Measurements from ENCODE around the gene PLOD2. TPM values are rescaled to one million over a fixed set of nuclear protein-coding genes. Genes with fewer than 3 reads are reported as not detected.

Gene PLOD2
- total RNA-seq, 1 donor from 2014 or later: 28.0 TPM

- peak overlapping the region; percentile 89 for H3K27ac Mint-ChIP-seq (ENCODE audit: unreplicated experiment)
- TF ChIP-seq, protein P1, sequence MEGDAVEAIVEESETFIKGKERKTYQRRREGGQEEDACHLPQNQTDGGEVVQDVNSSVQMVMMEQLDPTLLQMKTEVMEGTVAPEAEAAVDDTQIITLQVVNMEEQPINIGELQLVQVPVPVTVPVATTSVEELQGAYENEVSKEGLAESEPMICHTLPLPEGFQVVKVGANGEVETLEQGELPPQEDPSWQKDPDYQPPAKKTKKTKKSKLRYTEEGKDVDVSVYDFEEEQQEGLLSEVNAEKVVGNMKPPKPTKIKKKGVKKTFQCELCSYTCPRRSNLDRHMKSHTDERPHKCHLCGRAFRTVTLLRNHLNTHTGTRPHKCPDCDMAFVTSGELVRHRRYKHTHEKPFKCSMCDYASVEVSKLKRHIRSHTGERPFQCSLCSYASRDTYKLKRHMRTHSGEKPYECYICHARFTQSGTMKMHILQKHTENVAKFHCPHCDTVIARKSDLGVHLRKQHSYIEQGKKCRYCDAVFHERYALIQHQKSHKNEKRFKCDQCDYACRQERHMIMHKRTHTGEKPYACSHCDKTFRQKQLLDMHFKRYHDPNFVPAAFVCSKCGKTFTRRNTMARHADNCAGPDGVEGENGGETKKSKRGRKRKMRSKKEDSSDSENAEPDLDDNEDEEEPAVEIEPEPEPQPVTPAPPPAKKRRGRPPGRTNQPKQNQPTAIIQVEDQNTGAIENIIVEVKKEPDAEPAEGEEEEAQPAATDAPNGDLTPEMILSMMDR (IDR thresholded peaks at IDR 0.05; ENCODE audit: unreplicated experiment): no peak
- H3K36me3 Mint-ChIP-seq (ENCODE audit: low read depth, unreplicated experiment): no peaks in the 10 kb centered on the region
- peak overlapping the region; percentile 97 for H3K4me3 Mint-ChIP-seq (ENCODE audit: unreplicated experiment)
- no peaks in the 10 kb centered on the region for H3K27me3 Mint-ChIP-seq (ENCODE audit: unreplicated experiment)
- H3K9me3 Mint-ChIP-seq (ENCODE audit: unreplicated experiment): no peaks in the 10 kb centered on the region
- peak; percentile 60 for DNase-seq (ENCODE audit: low spot score)
- H3K4me1 Mint-ChIP-seq (ENCODE audit: unreplicated experiment): peaks cover 48% of the 10 kb centered on the region
Measured at GRCh38 chr3:146160321-146160963, 542 bp downstream of the PLOD2 start.

DNA sequence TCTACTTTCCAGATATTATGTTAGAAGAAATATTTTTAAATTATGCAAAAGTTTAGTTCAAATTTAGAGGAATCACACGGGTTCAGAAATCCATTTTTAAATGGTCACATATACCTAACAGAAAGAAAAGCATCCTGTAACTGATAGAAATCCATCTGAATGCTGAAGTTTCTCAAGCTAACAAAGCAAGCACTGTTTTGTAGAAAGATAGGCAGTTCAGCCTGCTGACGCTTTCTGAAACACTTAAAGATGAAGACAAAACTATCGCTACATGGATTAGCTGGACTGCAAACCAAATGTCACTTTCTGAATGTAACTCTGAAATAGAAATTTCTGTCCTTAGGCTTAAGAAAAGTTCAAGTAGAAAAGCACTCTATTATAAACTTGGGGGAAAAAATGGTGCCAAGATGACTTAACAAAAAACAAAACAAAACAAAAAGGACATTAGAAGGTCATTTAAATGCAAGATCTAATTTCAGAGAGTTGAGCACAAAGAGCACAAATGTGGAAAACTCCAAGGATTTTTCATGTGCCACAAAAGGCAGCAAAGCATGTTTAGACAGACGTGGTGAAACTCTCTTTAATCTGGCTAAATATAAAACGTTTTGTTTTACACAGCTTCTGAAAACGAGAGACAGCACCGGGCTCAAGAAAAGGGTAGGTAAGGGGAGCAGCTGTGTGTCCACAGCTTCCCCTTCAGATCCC, 1.2 kb downstream of the PLOD2 start:
- Mint-ChIP-seq H3K36me3 (ENCODE audit: low read depth, unreplicated experiment) (no peaks in the 10 kb centered on the region), H3K9me3 (ENCODE audit: unreplicated experiment) (no peaks in the 10 kb centered on the region), H3K27me3 (ENCODE audit: unreplicated experiment) (no peaks in the 10 kb centered on the region), H3K27ac (ENCODE audit: unreplicated experiment) (peak overlapping the region; percentile 89), H3K4me1 (ENCODE audit: unreplicated experiment) (peaks cover 42% of the 10 kb centered on the region), H3K4me3 (ENCODE audit: unreplicated experiment) (peak overlapping the region; percentile 97)
- no peak for DNase-seq (ENCODE audit: low spot score)
- TF ChIP-seq, protein P1 (IDR thresholded peaks at IDR 0.05; ENCODE audit: unreplicated experiment): no peak

GRCh38 chr3:146159037-146159436, 1.9 kb downstream of the PLOD2 start:
- H3K27me3 Mint-ChIP-seq (ENCODE audit: unreplicated experiment): no peaks in the 10 kb centered on the region
- no peaks in the 10 kb centered on the region for H3K9me3 Mint-ChIP-seq (ENCODE audit: unreplicated experiment)
- no peaks in the 10 kb centered on the region for H3K36me3 Mint-ChIP-seq (ENCODE audit: low read depth, unreplicated experiment)
- peak overlapping the region; percentile 29 for H3K4me3 Mint-ChIP-seq (ENCODE audit: unreplicated experiment)
- no peak for DNase-seq (ENCODE audit: low spot score)
- H3K4me1 Mint-ChIP-seq (ENCODE audit: unreplicated experiment): peaks cover 39% of the 10 kb centered on the region
- H3K27ac Mint-ChIP-seq (ENCODE audit: unreplicated experiment): peak overlapping the region; percentile 68
- TF ChIP-seq, protein P1 (IDR thresholded peaks at IDR 0.05; ENCODE audit: unreplicated experiment): no peak

- H3K4me1 Mint-ChIP-seq (ENCODE audit: unreplicated experiment): peaks cover 39% of the 10 kb centered on the region
- H3K27ac Mint-ChIP-seq (ENCODE audit: unreplicated experiment): no peak overlapping the region
- DNase-seq (ENCODE audit: low spot score): no peak
Measured at GRCh38 chr3:146157325-146158060, 3.5 kb downstream of the PLOD2 start.

More at GRCh38 chr3:146157325-146158060, 3.5 kb downstream of the PLOD2 start:
- no peaks in the 10 kb centered on the region for H3K27me3 Mint-ChIP-seq (ENCODE audit: unreplicated experiment)
- H3K36me3 Mint-ChIP-seq (ENCODE audit: low read depth, unreplicated experiment): no peaks in the 10 kb centered on the region
- TF ChIP-seq, protein P1 (IDR thresholded peaks at IDR 0.05; ENCODE audit: unreplicated experiment): no peak
- no peaks in the 10 kb centered on the region for H3K9me3 Mint-ChIP-seq (ENCODE audit: unreplicated experiment)
- H3K4me3 Mint-ChIP-seq (ENCODE audit: unreplicated experiment): no peak overlapping the region
